ENCODE results near the gene IMMP2L.

DNA sequence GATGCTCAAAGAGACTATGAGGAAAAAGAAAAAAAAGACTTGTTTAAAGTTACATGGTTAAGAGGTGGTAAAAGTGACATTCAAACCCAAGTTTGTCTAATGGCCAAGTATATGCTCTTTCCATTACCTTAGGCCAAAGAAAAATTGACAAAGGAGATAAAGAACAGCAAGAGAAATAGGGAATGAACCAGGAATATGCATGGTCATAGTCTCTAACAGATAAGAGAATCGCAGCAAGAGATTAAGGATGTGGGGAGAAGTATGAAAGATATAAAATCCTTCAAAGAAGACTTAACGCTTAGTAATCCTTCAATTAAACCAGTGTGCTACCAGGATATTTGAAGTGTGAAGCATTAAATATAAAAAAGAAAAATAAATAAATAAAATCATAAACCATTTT, 494.6 kb downstream of the IMMP2L start:
- TF ChIP-seq, protein P1, sequence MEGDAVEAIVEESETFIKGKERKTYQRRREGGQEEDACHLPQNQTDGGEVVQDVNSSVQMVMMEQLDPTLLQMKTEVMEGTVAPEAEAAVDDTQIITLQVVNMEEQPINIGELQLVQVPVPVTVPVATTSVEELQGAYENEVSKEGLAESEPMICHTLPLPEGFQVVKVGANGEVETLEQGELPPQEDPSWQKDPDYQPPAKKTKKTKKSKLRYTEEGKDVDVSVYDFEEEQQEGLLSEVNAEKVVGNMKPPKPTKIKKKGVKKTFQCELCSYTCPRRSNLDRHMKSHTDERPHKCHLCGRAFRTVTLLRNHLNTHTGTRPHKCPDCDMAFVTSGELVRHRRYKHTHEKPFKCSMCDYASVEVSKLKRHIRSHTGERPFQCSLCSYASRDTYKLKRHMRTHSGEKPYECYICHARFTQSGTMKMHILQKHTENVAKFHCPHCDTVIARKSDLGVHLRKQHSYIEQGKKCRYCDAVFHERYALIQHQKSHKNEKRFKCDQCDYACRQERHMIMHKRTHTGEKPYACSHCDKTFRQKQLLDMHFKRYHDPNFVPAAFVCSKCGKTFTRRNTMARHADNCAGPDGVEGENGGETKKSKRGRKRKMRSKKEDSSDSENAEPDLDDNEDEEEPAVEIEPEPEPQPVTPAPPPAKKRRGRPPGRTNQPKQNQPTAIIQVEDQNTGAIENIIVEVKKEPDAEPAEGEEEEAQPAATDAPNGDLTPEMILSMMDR (IDR thresholded peaks at IDR 0.05; ENCODE audit: extremely low read depth in 1 of 2, insufficient read depth in 1 of 2, low read depth in 1 of 2, low read length in 2 of 2): no peak
- TF ChIP-seq POLR2A (IDR thresholded peaks at IDR 0.05; ENCODE audit: low read depth, low read length) (no peak), EZH2 (IDR thresholded peaks at IDR 0.05; ENCODE audit: borderline replicate concordance, low read depth, low read length, severe bottlenecking) (no peak), FOS (IDR thresholded peaks at IDR 0.05; ENCODE audit: borderline replicate concordance, insufficient read depth, low read length) (no peak), POLR2AphosphoS5 (IDR thresholded peaks at IDR 0.05; ENCODE audit: insufficient read depth, low read depth, low read length) (no peak)
- TF ChIP-seq, protein P2, sequence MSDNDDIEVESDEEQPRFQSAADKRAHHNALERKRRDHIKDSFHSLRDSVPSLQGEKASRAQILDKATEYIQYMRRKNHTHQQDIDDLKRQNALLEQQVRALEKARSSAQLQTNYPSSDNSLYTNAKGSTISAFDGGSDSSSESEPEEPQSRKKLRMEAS (IDR thresholded peaks at IDR 0.05; ENCODE audit: insufficient read depth, insufficient read length): no peak
